Activated T-cell treated with anti-CD3 and anti-CD28 coated beads, Interleukin-2, amount 50 U/mL, for 48 hours (primary cell): Measurements from ENCODE around the gene ENTR1.

Source experiments
- DNase-seq, 2 experiments: peaks; one replicate each; pipeline ENCODE4 v3.0.0-alpha.2; 2020

ENTR1 gene

GRCh38 chr9:136359774-136360718 lies 50.4 kb downstream of the ENTR1 start:
- DNase-seq = no peak

- no peak for DNase-seq
Measured at GRCh38 chr9:136358888-136359287, 51.5 kb downstream of the ENTR1 start.

GRCh38 chr9:136358016-136358415 lies 52.4 kb downstream of the ENTR1 start:
- no peak for DNase-seq

- DNase-seq = no peak
Measured at GRCh38 chr9:136357202-136357725, 53.1 kb downstream of the ENTR1 start.

- DNase-seq = no peak
Measured at GRCh38 chr9:136355616-136356557, 54.5 kb downstream of the ENTR1 start.

- DNase-seq = no peak
Measured at GRCh38 chr9:136354592-136355085, 55.8 kb downstream of the ENTR1 start.

GRCh38 chr9:136353757-136354488 lies 56.5 kb downstream of the ENTR1 start:
- no peak for DNase-seq

GRCh38 chr9:136353088-136353487 lies 57.3 kb downstream of the ENTR1 start:
- DNase-seq = no peak

GRCh38 chr9:136352682-136353081 lies 57.7 kb downstream of the ENTR1 start:
- no peak for DNase-seq
